HL-60 (cell line): Measurements from ENCODE around the gene PAM16.

Source experiments
- POLR2AphosphoS5 ChIP-seq: IDR thresholded peaks from 2 replicates; pipeline ENCODE4 v1.6.1; 2012; ENCODE audit warnings: low read depth
- TF ChIP-seq, protein P1 (sequence below): IDR thresholded peaks from one replicate; pipeline ENCODE4 v1.5.1; 2011; ENCODE audit warnings: low read length, control low read depth, inconsistent platforms; ENCODE audit not compliant: insufficient read depth

DNA sequence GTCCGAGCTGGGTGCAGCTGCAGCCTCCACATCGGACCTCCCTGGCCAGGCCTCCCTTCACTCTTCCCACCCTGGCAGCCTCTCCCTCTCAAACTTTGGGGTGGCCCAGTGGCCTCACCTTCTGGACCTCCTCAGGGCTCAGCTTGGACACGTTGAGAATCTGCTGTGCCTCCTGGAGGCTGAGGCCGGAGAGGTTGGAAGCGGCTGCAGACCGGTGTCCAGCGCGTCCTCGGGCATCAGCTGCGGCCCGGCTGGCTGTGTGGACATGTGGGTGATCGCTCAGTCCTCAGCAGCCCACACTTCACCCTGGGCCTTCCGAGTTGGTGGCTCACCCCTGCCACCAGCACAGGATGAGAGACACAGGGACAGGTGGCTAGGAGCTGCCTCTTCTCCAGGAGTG, 9.9 kb downstream of the PAM16 start:
- TF ChIP-seq POLR2AphosphoS5: no peak
- TF ChIP-seq, protein P1, sequence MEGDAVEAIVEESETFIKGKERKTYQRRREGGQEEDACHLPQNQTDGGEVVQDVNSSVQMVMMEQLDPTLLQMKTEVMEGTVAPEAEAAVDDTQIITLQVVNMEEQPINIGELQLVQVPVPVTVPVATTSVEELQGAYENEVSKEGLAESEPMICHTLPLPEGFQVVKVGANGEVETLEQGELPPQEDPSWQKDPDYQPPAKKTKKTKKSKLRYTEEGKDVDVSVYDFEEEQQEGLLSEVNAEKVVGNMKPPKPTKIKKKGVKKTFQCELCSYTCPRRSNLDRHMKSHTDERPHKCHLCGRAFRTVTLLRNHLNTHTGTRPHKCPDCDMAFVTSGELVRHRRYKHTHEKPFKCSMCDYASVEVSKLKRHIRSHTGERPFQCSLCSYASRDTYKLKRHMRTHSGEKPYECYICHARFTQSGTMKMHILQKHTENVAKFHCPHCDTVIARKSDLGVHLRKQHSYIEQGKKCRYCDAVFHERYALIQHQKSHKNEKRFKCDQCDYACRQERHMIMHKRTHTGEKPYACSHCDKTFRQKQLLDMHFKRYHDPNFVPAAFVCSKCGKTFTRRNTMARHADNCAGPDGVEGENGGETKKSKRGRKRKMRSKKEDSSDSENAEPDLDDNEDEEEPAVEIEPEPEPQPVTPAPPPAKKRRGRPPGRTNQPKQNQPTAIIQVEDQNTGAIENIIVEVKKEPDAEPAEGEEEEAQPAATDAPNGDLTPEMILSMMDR: no peak
